ENCODE measurements around the gene NTSR1. TPM values are rescaled to one million over a fixed set of nuclear protein-coding genes. Genes with fewer than 3 reads are reported as not detected.

NTSR1 gene
- total RNA-seq, 2 donors from 2014 or later: 0.14 TPM; not detected in 1

DNA sequence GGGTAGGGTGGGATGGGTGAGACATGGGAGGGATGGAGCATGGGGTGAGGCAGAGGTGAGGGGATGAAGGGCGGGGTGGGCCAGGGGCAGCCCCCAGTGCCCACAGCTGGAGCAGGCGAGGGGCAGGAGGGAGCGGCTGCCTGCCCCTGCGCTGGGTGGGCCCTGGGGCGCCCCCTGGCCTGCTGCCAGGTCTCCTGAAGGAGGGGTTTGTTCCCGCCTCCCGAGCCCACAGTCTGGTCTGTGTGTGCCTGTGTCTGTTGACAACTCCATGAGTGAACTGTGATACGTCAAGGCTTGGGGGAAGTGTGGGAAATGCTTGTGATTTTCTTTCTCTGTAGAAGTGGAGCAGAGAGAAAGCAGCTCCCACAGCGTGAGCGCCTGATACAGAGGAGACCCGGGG lies 76.8 kb downstream of the NTSR1 start:
- intact Hi-C loops (cut with DNase I): no loop called here

DNA sequence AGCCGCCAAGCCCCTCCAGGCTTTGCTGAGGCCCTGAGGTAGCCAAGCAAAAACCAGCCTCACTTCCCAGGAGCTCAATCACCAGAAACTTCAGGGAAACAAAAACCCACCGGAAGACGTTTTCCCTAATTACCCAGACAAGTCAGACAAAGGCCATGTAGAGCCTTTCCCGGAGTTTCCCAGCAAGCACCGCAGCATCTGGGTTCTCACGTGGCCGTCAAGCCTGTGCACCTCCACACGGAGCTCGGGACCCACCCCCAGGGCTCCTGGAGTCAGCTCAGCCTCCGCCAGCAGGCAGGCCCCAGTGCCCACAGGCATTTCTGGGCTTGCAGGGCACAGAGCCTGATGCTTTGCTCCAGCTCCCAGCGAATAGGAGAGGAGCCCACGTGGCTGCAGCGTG lies 77.5 kb downstream of the NTSR1 start:
- intact Hi-C loops (cut with DNase I): no loop called here
- no peak for DNase-seq (ENCODE audit: low spot score)

More for the DNA sequence above, 76.8 kb downstream of the NTSR1 start:
- DNase-seq (ENCODE audit: low spot score): no peak

DNA sequence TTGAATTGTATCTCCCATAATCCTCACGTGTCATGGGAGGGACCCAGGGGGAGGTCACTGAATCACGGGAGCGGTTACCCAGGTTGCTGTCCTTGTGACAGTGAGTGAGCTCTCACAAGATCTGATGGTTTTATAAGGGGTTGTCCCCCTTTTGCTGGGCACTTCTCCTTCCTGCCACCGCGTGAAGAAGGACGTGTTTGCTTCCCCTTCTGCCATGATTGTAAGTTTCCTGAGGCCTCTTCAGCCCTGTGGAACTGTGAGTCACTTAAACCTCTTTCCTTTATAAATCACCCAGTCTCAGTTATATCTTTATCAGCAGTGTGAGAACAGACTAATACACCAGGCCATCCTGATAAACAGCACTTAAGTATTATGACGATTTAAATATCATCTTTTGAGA lies 78.7 kb downstream of the NTSR1 start:
- DNase-seq (ENCODE audit: low spot score): no peak
- intact Hi-C loops (cut with DNase I): no loop called here

DNA sequence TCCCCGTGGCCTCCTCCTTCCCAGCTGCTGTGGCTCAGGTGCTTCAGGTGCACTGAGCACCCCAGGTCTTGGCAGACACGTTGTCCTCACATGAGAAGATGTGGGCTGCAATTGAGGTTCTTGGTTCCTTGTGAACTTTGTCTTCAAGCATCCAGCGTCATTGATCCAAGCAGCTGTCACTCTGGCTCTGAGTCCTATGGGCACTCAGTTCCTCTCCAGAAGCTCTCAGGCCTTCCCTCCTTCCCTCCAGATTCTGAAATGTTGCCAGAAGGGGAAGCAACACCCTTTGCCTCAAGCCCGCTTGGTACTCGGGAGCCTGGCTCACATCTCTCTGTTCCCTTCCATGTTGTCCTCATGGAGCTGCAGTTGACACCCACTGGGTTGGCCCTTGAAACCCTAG lies 79.2 kb downstream of the NTSR1 start:
- no peak for DNase-seq (ENCODE audit: low spot score)
- intact Hi-C loops (cut with DNase I): no loop called here

DNA sequence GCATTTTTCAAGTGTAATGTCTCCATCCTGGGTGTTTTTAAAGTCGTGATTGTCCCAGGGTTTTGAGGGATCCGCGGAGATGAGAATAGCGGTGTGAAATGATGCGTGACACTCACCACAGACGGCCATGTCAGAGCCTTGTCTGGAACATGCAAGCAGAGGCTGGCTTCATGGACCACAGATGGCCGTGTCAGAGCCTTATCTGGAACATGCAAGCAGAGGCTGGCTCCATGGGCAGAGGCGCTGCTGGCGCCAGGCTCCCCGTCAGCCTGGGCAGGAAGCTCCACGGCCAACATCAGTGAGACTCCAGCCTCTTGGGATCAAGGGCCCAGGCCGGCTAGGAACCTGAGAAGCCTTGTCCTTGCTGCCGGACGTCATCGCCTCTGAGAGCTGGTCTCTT lies 80.0 kb downstream of the NTSR1 start:
- intact Hi-C loops (cut with DNase I): no loop called here
- no peak for DNase-seq (ENCODE audit: low spot score)

DNA sequence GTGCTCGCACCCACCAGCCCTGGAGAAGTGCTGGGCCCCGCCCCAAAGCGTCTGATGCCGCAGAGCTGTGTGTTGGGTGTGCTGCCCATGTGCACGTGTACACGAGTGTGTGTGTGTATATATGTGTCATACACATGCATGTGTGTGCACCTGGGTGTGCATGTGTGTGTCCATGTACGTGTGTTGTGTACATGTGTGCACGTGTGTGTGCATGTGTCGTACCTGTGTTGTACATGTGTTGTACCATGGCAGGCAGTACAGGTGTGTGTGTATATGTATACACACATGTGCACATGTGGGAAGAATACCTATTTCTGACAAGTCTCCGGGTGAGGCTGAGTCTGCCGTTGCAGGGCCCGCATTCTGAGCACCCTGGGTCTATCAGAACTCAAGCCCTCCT lies 81.4 kb downstream of the NTSR1 start:
- intact Hi-C loops (cut with DNase I): loop anchor here (5.0 to 10.0 kb wide), 3 partner anchors 123 to 385 kb away; partner anchors contain the start of gene CABLES2 (in 1 of the 2)
- no peak for DNase-seq (ENCODE audit: low spot score)

DNA sequence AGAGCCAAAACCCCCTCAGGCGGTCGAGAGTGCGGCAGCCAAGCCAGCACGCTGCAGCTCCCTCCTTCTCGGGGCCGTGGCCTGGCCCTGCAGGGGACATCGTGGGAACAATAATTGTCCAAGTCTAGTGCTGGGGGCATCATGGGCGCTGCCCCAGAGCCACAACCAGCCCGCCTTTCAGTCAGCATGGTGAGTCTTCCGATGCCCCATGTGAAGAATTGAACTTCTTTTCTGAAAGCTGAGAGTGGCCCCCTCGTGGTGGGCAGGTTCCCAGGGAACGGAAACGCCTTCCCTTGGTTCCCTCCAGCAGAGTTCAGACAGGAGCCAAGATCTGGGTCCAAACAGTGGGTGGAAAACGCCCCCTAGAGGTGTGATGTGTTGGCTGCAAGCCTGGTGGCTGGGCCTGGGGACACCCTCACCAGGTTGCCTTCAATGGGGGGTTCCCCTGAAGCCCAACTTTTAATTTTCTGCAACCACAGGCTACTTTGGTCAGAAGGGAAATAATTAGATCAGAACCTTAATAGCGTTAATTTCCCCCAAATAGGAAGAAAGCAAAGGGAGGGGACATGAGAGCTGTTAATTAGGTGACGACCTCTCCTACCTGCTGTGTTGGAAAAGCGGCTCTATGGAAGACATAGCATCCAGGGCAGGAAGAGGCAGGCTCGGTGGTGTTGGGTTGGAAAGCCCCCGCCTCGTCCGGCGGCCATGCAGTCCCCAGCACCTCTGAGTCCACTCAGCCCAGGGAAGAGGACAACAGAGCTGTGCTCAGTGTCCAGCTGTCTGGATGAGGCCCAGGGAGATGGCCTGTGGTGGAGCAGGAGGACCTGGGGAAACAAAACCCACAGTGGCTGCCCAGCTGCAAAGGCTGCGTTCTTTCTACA lies 82.9 kb downstream of the NTSR1 start:
- intact Hi-C loops (cut with DNase I): loop anchor here (5.0 to 10.0 kb wide), 3 partner anchors 124 to 387 kb away; partner anchors contain the start of gene CABLES2 (in 1 of the 2)
- DNase-seq (ENCODE audit: low spot score): peak; percentile 92

DNA sequence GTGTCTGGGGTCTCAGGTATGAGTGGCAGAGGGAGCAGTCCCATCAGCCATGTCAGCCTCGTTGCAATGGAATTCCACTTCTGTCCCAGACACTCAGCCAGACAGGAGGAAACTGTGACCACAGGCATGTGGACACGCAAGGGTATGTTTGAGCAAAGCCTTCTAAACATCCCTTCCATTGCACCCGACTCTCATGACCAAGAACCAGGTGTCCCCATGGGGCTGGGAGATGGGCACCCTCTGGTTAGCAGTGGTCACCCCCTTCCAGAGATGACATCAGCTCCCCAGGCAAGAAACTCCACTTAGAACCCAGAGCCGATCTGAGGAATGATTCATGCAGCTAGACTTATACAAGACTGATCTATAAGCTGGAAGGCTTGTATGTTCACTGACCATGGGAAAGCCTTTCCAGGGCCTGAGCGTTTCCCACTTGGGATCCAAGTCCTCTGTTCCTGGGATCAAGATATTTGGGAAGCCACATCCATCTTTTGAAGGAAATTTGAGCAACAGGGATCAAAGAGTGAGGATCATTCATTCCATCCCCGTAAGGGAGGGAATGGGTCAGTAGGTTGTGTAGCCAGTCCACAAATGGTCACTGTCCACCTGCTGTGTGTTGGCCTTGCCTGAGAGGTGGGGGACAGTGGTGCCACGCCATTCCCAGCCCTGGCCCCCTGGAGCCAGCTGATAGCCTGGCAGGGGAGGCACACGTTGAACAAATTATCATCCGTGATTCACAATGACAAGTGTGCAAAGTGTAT lies 83.7 kb downstream of the NTSR1 start:
- intact Hi-C loops (cut with DNase I): loop anchor here (5.0 to 10.0 kb wide), 3 partner anchors 125 to 388 kb away; partner anchors contain the start of gene CABLES2 (in 1 of the 2)

DNA sequence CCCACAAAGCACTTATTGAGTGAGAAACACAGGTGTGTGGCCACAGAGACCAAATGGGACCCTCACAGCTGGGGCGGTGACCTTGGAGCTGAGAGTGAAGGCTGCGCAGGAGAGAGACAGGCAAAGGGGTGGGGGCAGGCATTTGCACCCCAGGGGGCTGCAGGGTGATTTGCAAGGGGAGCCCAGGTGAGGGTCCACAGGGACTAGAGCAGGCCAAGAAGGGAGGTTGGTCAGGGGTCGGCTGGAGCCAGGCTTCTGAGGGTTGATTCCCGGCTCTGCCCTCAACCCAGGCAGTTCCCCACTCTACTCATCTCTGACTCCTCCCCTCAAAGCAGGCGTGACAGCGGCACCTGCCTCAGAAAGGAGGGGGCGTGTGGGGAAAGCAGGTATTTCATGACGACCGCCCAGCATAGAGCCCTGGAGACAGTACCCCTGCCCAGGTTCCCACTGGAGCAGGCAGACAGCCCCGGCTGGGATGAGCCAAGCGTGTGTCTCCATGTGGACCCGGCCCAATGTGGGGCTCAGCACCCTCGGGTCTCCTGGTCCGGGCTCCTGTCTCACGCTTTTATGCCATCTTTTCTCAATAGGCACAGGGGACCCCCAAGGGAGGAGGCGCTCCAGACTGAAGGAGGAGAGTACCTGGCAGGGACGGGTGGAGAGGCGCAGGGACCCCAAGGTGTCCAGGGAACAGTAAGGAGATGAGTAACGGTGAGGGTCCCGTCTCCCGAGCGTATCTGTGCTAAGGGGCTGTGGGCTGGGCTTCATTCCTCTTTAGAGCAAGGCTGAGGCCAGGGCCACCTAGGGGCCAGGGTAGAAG lies 84.5 kb downstream of the NTSR1 start:
- no peak for DNase-seq (ENCODE audit: low spot score)
- intact Hi-C loops (cut with DNase I): loop anchor here (5.0 to 10.0 kb wide), 3 partner anchors 126 to 388 kb away; partner anchors contain the start of gene CABLES2 (in 1 of the 2)

More for the DNA sequence above, 83.7 kb downstream of the NTSR1 start:
- DNase-seq (ENCODE audit: low spot score): no peak

DNA sequence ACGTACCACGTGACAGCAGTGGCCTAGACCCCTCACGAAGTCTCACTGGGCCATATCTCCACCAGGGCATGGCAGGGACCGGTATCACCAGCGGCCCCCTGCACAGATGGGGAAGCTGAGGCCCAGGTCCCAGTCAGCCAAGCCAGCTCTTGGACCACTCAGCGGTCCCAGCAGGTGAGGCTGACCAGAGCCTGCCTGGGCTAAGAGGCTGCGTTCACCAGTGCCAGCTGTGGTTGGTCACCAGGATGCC lies 85.0 kb downstream of the NTSR1 start:
- DNase-seq (ENCODE audit: low spot score): no peak
- intact Hi-C loops (cut with DNase I): loop anchor here (5.0 to 10.0 kb wide), 3 partner anchors 126 to 389 kb away; partner anchors contain the start of gene CABLES2 (in 1 of the 2)

DNA sequence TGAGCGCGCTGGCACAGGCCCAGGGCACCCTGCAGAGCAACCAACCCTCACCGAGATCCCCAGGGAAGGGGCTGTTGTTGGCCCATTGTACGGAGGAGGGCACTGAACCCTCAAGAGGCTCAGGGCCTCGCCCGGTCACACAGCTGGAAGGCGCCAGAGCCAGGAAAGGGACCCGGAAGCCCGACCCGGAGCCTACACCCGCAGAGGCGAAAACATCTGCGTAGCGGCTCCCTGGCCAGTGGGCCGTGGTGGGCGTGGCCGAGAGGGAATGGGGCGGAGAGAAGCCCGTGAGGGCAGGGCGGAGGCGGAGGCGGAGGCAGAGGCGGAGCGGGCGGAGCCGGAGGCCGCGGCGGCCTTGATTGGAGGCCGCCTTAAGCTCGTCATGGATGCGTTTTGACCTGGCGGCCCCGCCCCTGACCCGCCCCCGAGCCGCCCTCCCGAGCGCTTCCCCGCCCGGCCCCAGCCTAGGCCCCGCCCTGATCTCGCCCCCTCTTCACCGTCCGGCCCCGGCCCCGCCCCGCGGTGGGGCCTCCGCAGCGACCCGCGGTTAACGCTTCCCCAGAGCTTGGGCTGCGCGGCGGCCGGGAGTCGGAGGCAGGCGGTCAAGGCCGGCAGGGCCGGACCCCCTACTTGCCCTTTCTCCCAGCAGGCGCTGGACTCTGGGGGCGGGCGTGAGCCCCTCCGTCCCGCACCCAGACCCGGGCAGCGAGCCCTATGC lies 85.5 kb downstream of the NTSR1 start:
- DNase-seq (ENCODE audit: low spot score): peak; percentile 99
- intact Hi-C loops (cut with DNase I): loop anchor here (5.0 to 10.0 kb wide), 3 partner anchors 127 to 389 kb away; partner anchors contain the start of gene CABLES2 (in 1 of the 2)

DNA sequence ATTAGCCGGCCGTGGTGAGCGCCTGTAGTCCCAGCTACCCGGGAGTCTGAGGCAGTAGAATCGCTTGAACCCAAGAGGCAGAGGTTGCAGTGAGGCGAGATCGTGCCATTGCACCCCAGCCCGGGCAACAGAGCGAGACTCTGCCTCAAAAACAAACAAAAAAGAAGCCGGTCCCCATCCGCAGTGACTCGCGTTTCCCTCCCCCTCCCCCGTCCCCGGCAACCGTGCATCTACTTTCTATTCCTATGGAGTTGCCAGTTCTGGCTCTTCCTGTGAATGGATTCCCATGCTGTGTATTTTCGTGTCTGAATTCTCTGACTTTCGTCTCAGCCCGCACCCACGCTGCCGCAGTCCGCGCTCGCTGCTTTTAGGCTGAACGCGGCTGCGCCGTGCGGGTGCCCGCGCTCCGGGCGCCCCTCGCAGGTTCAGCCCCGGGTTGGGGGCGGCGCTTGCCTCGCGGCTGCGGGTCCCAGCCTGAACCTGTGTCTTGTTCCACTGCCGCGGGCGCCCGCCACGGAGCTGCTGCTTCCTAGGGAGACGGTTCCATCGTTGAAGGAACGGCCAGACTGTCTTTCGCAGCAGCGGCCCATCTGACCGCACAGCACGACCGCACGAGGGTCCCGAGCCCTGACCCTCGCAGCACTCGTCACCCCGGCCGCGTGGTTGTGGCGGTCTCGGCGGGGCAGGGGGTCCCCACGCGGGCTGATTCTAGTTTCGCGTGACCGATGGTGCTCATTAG lies 86.6 kb downstream of the NTSR1 start:
- intact Hi-C loops (cut with DNase I): loop anchor here in 1 of 2 donors (10.0 kb wide), 1 partner anchor 390 kb away; the partner anchor contains the start of gene CABLES2
- DNase-seq (ENCODE audit: low spot score): no peak

DNA sequence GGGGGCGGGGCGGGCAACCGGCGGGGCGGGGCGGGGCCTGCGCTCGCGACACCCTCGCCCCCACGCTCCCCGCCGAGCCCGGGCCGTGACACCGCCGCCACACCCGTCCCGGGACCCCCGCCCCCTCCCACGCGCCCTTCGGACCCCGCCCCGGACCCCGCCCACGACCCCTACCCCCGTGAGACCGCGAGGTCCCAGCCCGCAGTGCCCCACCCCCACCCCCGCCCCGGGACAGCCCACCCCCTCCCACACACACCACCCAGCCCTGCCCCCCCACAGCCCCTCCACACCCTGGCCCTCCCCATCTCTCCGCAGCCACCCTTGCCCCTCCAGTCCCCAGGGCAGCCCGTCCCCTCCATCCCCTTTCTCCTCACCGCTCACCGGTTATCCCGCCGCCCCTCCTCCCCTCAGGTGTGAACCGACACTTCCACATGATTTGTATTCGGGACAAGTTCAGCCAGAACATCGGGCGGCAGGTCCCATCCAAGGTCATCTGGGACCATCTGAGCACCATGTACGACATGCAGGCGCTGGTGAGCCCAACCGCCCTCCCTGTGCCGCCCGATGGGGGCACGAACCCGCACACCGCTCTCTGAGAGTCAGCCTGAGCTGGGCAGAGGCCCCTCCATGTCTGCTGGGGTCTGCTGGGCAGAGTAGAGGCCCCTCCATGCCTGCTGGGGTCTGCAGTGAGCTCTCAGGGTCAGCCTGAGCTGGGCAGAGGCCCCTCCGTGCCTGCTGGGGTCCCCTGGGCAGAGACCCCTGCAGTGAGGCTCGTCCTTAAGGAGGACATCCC lies 88.3 kb downstream of the NTSR1 start:
- intact Hi-C loops (cut with DNase I): loop anchor here in 1 of 2 donors (10.0 kb wide), 1 partner anchor 392 kb away; the partner anchor contains the start of gene CABLES2
- DNase-seq (ENCODE audit: low spot score): no peak

DNA sequence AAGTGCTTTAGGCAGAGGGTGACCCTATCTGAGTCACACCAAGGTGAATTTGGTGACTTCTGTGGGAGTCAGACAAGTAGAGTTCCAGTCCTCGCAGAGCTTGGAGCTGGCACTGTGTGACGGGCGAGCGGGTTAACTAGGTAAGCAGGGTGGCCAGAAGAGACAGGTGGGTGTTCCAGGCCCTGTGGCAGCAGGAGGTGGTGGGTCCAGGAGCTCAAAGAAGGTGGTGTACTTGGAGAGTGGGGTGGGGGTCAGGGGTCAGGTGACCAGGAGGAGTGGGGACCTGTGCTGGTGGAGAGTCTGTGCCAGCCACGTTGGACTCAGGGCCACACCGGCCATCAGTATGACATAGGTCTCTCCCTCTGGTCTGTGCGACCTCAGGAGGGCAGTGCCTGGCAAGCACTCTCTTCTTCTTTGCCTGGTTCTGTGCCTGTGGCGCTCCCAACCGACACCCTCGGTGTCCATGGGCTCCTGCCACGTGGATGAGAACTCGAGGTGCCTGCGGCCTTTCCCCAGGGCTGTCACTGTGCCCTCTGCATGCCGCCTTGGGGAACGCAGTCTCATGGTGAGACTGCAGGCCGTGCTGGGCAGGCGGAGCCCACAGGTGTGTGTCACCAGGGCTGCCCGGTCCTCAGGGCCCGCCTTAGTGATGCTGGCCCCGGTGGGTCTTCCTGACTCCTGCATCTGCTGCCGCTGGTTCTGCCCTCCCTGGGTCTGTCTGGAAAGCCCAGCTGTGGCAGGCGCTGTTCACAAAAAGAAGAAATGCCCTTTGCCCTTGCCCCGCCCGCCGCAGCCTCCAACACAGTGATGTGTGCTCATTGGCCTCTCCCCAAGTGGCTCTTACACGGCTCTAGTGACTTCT lies 89.3 kb downstream of the NTSR1 start:
- intact Hi-C loops (cut with DNase I): loop anchor here in 1 of 2 donors (10.0 kb wide), 1 partner anchor 393 kb away; the partner anchor contains the start of gene CABLES2
- no peak for DNase-seq (ENCODE audit: low spot score)

DNA sequence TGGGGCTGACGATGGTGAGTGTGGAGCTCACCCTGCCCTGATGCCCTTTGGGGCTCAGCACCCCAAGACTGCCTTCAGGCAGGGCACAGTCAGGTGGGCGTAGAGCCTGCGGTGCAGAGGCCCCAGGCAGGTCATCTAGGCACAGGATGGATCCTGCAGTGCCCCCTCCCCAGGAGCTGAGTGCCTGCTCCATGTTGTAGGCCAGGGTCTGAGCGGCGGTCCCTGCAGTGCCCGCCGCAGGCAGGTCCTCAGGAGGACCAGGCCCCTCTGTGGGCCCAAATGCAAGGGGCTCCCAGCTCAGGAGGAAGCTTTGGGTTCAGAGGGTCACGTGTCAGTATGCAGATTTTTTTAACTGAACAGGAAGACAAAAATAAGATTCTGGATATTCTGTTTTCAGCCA lies 90.4 kb downstream of the NTSR1 start:
- intact Hi-C loops (cut with DNase I): loop anchor here in 1 of 2 donors (10.0 kb wide), 1 partner anchor 394 kb away; the partner anchor contains the start of gene CABLES2
- DNase-seq (ENCODE audit: low spot score): no peak

DNA sequence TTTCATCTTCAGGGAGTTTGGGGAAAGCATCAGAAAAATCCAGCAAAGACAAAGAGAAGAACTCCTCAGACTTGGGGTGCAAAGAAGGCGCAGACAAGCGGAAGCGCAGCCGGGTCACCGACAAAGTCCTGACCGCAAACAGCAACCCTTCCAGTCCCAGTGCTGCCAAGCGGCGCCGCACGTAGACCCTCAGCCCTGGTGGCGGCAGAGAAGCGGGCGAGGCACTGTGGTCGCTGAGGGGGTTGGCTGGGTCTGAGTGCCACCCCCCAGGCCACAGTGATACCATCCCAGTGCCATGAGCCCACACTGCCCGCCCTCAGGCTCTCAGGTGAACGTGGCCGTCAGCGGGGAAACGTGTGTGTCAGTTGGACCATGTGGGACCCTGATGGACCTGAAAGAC lies 90.8 kb downstream of the NTSR1 start:
- DNase-seq (ENCODE audit: low spot score): no peak
- intact Hi-C loops (cut with DNase I): loop anchor here in 1 of 2 donors (10.0 kb wide), 1 partner anchor 395 kb away; the partner anchor contains the start of gene CABLES2

Measured in posterior vena cava (tissue), 2 donors.